ENCODE results near the gene TMEM86A. TPM values are rescaled to one million over a fixed set of nuclear protein-coding genes. Genes with fewer than 3 reads are reported as not detected.
"Not testable (repeated sequence)": the region's sequence is repeated elsewhere in the genome, so short reads cannot be mapped to it uniquely, and the experiment has no call there.

The TMEM86A gene
- total RNA-seq, 2 donors from 2014 or later: 5.4 to 6.1 TPM

- no peak overlapping the region for H3K27ac Mint-ChIP-seq
- H3K27me3 Mint-ChIP-seq: no peaks in the 10 kb centered on the region
- H3K4me1 Mint-ChIP-seq: peaks cover 2% of the 10 kb centered on the region
- H3K4me3 Mint-ChIP-seq: no peak overlapping the region
- no peaks in the 10 kb centered on the region for H3K9me3 ChIP-seq (ENCODE audit: control insufficient read depth, low read length, poor library complexity, severe bottlenecking)
- ATAC-seq (no peak), DNase-seq (no peak)
- H3K36me3 Mint-ChIP-seq (ENCODE audit: low read depth): no peaks in the 10 kb centered on the region
Measured at GRCh38 chr11:18682466-18682865, 16.1 kb upstream of the TMEM86A start.

- DNase-seq (no peak), ATAC-seq (no peak)
- no peaks in the 10 kb centered on the region for H3K4me1 Mint-ChIP-seq
- no peaks in the 10 kb centered on the region for H3K27me3 Mint-ChIP-seq
- no peak overlapping the region for H3K4me3 Mint-ChIP-seq
- H3K27ac Mint-ChIP-seq: no peak overlapping the region
- no peaks in the 10 kb centered on the region for H3K9me3 ChIP-seq (ENCODE audit: control insufficient read depth, low read length, poor library complexity, severe bottlenecking)
- H3K36me3 Mint-ChIP-seq (ENCODE audit: low read depth): no peaks in the 10 kb centered on the region
Measured at GRCh38 chr11:18684267-18684666, 14.3 kb upstream of the TMEM86A start.

GRCh38 chr11:18691467-18692140, 7.0 kb upstream of the TMEM86A start:
- not testable (repeated sequence) for H3K36me3 Mint-ChIP-seq (ENCODE audit: low read depth); H3K9me3 ChIP-seq (ENCODE audit: control insufficient read depth, low read length, poor library complexity, severe bottlenecking); DNase-seq; H3K27ac Mint-ChIP-seq; H3K27me3 Mint-ChIP-seq; ATAC-seq; H3K4me1 Mint-ChIP-seq; H3K4me3 Mint-ChIP-seq

- no peak overlapping the region for H3K27ac Mint-ChIP-seq
- H3K4me3 Mint-ChIP-seq: no peak overlapping the region
- no peaks in the 10 kb centered on the region for H3K36me3 Mint-ChIP-seq (ENCODE audit: low read depth)
- no peak for DNase-seq
- no peaks in the 10 kb centered on the region for H3K27me3 Mint-ChIP-seq
- no peak for ATAC-seq
- peaks cover 7% of the 10 kb centered on the region for H3K4me1 Mint-ChIP-seq
- no peaks in the 10 kb centered on the region for H3K9me3 ChIP-seq (ENCODE audit: control insufficient read depth, low read length, poor library complexity, severe bottlenecking)
Measured at GRCh38 chr11:18692941-18693760, 5.4 kb upstream of the TMEM86A start.

GRCh38 chr11:18696638-18697225, 1.8 kb upstream of the TMEM86A start:
- no peak overlapping the region for H3K4me3 Mint-ChIP-seq

GRCh38 chr11:18697576-18697975, 1.0 kb upstream of the TMEM86A start:
- H3K9me3 ChIP-seq (ENCODE audit: control insufficient read depth, low read length, poor library complexity, severe bottlenecking): no peaks in the 10 kb centered on the region
- Mint-ChIP-seq H3K4me1 (peaks cover 18% of the 10 kb centered on the region), H3K4me3 (no peak overlapping the region), H3K27ac (no peak overlapping the region), H3K36me3 (ENCODE audit: low read depth) (no peaks in the 10 kb centered on the region), H3K27me3 (no peaks in the 10 kb centered on the region)
- ATAC-seq: no peak
- no peak for DNase-seq

More at GRCh38 chr11:18696638-18697225, 1.8 kb upstream of the TMEM86A start:
- DNase-seq (no peak), ATAC-seq (no peak)
- no peak overlapping the region for H3K27ac Mint-ChIP-seq
- no peaks in the 10 kb centered on the region for H3K9me3 ChIP-seq (ENCODE audit: control insufficient read depth, low read length, poor library complexity, severe bottlenecking)
- H3K4me1 Mint-ChIP-seq: peaks cover 18% of the 10 kb centered on the region
- H3K27me3 Mint-ChIP-seq: no peaks in the 10 kb centered on the region
- no peaks in the 10 kb centered on the region for H3K36me3 Mint-ChIP-seq (ENCODE audit: low read depth)

- Mint-ChIP-seq H3K36me3 (ENCODE audit: low read depth) (no peaks in the 10 kb centered on the region), H3K27me3 (no peaks in the 10 kb centered on the region), H3K4me3 (peak overlapping the region; percentile 84), H3K4me1 (peaks cover 18% of the 10 kb centered on the region), H3K27ac (peak overlapping the region; percentile 83)
- DNase-seq: no peak
- no peaks in the 10 kb centered on the region for H3K9me3 ChIP-seq (ENCODE audit: control insufficient read depth, low read length, poor library complexity, severe bottlenecking)
- ATAC-seq: no peak
Measured at GRCh38 chr11:18699269-18699596, 654 bp downstream of the TMEM86A start.

- no peaks in the 10 kb centered on the region for H3K9me3 ChIP-seq (ENCODE audit: control insufficient read depth, low read length, poor library complexity, severe bottlenecking)
- peak overlapping the region; percentile 83 for H3K27ac Mint-ChIP-seq
- peak overlapping the region; percentile 84 for H3K4me3 Mint-ChIP-seq
- ATAC-seq (no peak), DNase-seq (no peak)
- H3K27me3 Mint-ChIP-seq: no peaks in the 10 kb centered on the region
- H3K36me3 Mint-ChIP-seq (ENCODE audit: low read depth): no peaks in the 10 kb centered on the region
- H3K4me1 Mint-ChIP-seq: peaks cover 19% of the 10 kb centered on the region
Measured at GRCh38 chr11:18699848-18700261, 1.3 kb downstream of the TMEM86A start.

GRCh38 chr11:18700375-18700774, 1.8 kb downstream of the TMEM86A start:
- no peaks in the 10 kb centered on the region for H3K36me3 Mint-ChIP-seq (ENCODE audit: low read depth)
- H3K27ac Mint-ChIP-seq: peak overlapping the region; percentile 83
- H3K4me3 Mint-ChIP-seq: peak overlapping the region; percentile 84
- ATAC-seq: no peak
- peaks cover 24% of the 10 kb centered on the region for H3K4me1 Mint-ChIP-seq
- no peak for DNase-seq
- no peaks in the 10 kb centered on the region for H3K27me3 Mint-ChIP-seq
- H3K9me3 ChIP-seq (ENCODE audit: control insufficient read depth, low read length, poor library complexity, severe bottlenecking): no peaks in the 10 kb centered on the region

- Mint-ChIP-seq H3K36me3 (ENCODE audit: low read depth) (no peaks in the 10 kb centered on the region), H3K27me3 (no peaks in the 10 kb centered on the region), H3K4me1 (peaks cover 25% of the 10 kb centered on the region), H3K4me3 (peak overlapping the region; percentile 45), H3K27ac (peak overlapping the region; percentile 83)
- ATAC-seq (no peak), DNase-seq (no peak)
- no peaks in the 10 kb centered on the region for H3K9me3 ChIP-seq (ENCODE audit: control insufficient read depth, low read length, poor library complexity, severe bottlenecking)
Measured at GRCh38 chr11:18700872-18701271, 2.3 kb downstream of the TMEM86A start.

- peak overlapping the region; percentile 19 for H3K4me3 Mint-ChIP-seq
- peaks cover 1% of the 10 kb centered on the region for H3K36me3 Mint-ChIP-seq (ENCODE audit: low read depth)
- no peaks in the 10 kb centered on the region for H3K9me3 ChIP-seq (ENCODE audit: control insufficient read depth, low read length, poor library complexity, severe bottlenecking)
- peak overlapping the region; percentile 83 for H3K27ac Mint-ChIP-seq
- no peaks in the 10 kb centered on the region for H3K27me3 Mint-ChIP-seq
- peaks cover 31% of the 10 kb centered on the region for H3K4me1 Mint-ChIP-seq
- DNase-seq: no peak
- no peak for ATAC-seq
Measured at GRCh38 chr11:18701614-18702216, 3.1 kb downstream of the TMEM86A start.

GRCh38 chr11:18703001-18703763, 4.6 kb downstream of the TMEM86A start:
- Mint-ChIP-seq H3K4me3 (peak overlapping the region; percentile 58), H3K27me3 (no peaks in the 10 kb centered on the region)
- H3K9me3 ChIP-seq (ENCODE audit: control insufficient read depth, low read length, poor library complexity, severe bottlenecking): no peaks in the 10 kb centered on the region

More at GRCh38 chr11:18703001-18703763, 4.6 kb downstream of the TMEM86A start:
- ATAC-seq (no peak), DNase-seq (no peak)
- no peak overlapping the region for H3K27ac Mint-ChIP-seq
- H3K4me1 Mint-ChIP-seq: peaks cover 31% of the 10 kb centered on the region
- peaks cover 2% of the 10 kb centered on the region for H3K36me3 Mint-ChIP-seq (ENCODE audit: low read depth)

Data from T-helper 17 cell (primary cell).